Breast epithelium (tissue), 4 donors: ENCODE measurements around the gene ACAP2. TPM values are rescaled to one million over a fixed set of nuclear protein-coding genes. Genes with fewer than 3 reads are reported as not detected.

Experiments
- DNase-seq, 2 donors: peaks; one replicate each; pipeline ENCODE4 v3.0.0-alpha.2; 2019; ENCODE audit warnings: low spot score in 2 of 2
- H3K27ac ChIP-seq, 2 donors: fragments of 200-600 bp; sonication (generic) in 1 of 2; one replicate each; pipeline ENCODE4 v1.5.1; 2016 to 2019; ENCODE audit warnings: mild to moderate bottlenecking in 1 of 2
- H3K27me3 ChIP-seq, 2 donors: fragments of 200-600 bp; sonication (generic) in 1 of 2; one replicate each; pipeline versions ENCODE4 v1.5.1 to v1.6.0; 2017 to 2019; ENCODE audit warnings: control low read depth in 1 of 2, mild to moderate bottlenecking in 1 of 2
- H3K36me3 ChIP-seq: fragments of 200-600 bp; one replicate; pipeline ENCODE4 v1.5.1; 2019
- H3K4me1 ChIP-seq, 2 donors: fragments of 200-600 bp; sonication (generic); one replicate each; pipeline ENCODE4 v1.5.1; 2016 to 2019; ENCODE audit warnings: control low read depth in 1 of 2
- H3K4me3 ChIP-seq, 3 donors: fragments of 200-600 bp; sonication (generic); 1 replicate in 2 of 3; 2 replicates in 1 of 3; pipeline ENCODE4 v1.5.1; 2016 to 2019; ENCODE audit warnings: mild to moderate bottlenecking in 3 of 3, moderate library complexity in 2 of 3
- H3K9me3 ChIP-seq, 2 donors: fragments of 200-600 bp; sonication (generic) in 1 of 2; one replicate each; pipeline ENCODE4 v1.5.1; 2016 to 2019; ENCODE audit warnings: control low read depth in 1 of 2
- CTCF ChIP-seq, 3 donors: fragments of 450-650 bp; IDR thresholded peaks; one replicate each; pipeline ENCODE4 v1.5.1; 2016 to 2017; ENCODE audit warnings: antibody characterized with exemption in 3 of 3, mild to moderate bottlenecking in 3 of 3, moderate library complexity in 3 of 3
- POLR2A ChIP-seq: fragments of 450-650 bp; IDR thresholded peaks from one replicate; pipeline ENCODE4 v1.6.1; 2016; ENCODE audit warnings: antibody characterized with exemption, mild to moderate bottlenecking, moderate library complexity
- POLR2AphosphoS5 ChIP-seq, 3 donors: sonication (generic); formaldehyde crosslinking; IDR thresholded peaks; one replicate each; pipeline ENCODE4 v1.6.1; 2017; ENCODE audit warnings: antibody characterized with exemption in 3 of 3
- intact Hi-C: fragments of 100-400 bp; cut with DNase I; formaldehyde crosslinking; loops from one replicate; pipeline ENCODE4 v1.15.1; 2023; ENCODE audit warnings: low total_unique reads
- total RNA-seq, 3 donors: library from RNA; depleted of rRNA; stranded (reverse); fragments of >200 nt; gene quantifications; one replicate each; pipeline ENCODE4 v1.1.0, GENCODE V29; 2016

ACAP2 gene
- total RNA-seq, 3 donors from 2014 or later: 60.0 to 87.1 (median 63.0) TPM

GRCh38 chr3:195263193-195263924 lies 179.5 kb downstream of the ACAP2 start:
- H3K27ac ChIP-seq: no peak overlapping the region
- no peak for TF ChIP-seq POLR2AphosphoS5 (IDR thresholded peaks at IDR 0.05)
- TF ChIP-seq CTCF (IDR thresholded peaks at IDR 0.05): no peak
- TF ChIP-seq POLR2A: no peak
- no peaks in the 10 kb centered on the region for H3K27me3 ChIP-seq
- intact Hi-C loops: loop anchor here (5.0 kb wide), 1 partner anchor 591 kb away; the partner anchor contains the start of gene LSG1
- H3K36me3 ChIP-seq: no peaks in the 10 kb centered on the region
- H3K9me3 ChIP-seq: no peaks in the 10 kb centered on the region
- DNase-seq: no peak
- peaks cover 0 to 6% of the 10 kb centered on the region in 2 donors for H3K4me1 ChIP-seq
- H3K4me3 ChIP-seq: no peak overlapping the region

GRCh38 chr3:195261925-195262324 lies 180.9 kb downstream of the ACAP2 start:
- peaks cover 0 to 6% of the 10 kb centered on the region in 2 donors for H3K4me1 ChIP-seq
- no peaks in the 10 kb centered on the region for H3K9me3 ChIP-seq
- no peak overlapping the region for H3K4me3 ChIP-seq
- intact Hi-C loops: loop anchor here (5.0 kb wide), 1 partner anchor 590 kb away; the partner anchor contains the start of gene LSG1
- TF ChIP-seq POLR2A (no peak), CTCF (IDR thresholded peaks at IDR 0.05) (no peak), POLR2AphosphoS5 (IDR thresholded peaks at IDR 0.05) (no peak)
- H3K27ac ChIP-seq: no peak overlapping the region
- no peaks in the 10 kb centered on the region for H3K27me3 ChIP-seq
- H3K36me3 ChIP-seq: no peaks in the 10 kb centered on the region
- DNase-seq: no peak

- H3K27ac ChIP-seq: peak overlapping the region; percentile 50 to 98
- H3K27me3 ChIP-seq: no peaks in the 10 kb centered on the region
- no peak for DNase-seq
- H3K4me1 ChIP-seq: peaks cover 0 to 6% of the 10 kb centered on the region in 2 donors
- peak overlapping the region; percentile 54 to 91 (median 68) for H3K4me3 ChIP-seq
- H3K36me3 ChIP-seq: no peaks in the 10 kb centered on the region
- no peak for TF ChIP-seq POLR2A
- TF ChIP-seq CTCF (IDR thresholded peaks at IDR 0.05): no peak
- TF ChIP-seq POLR2AphosphoS5 (IDR thresholded peaks at IDR 0.05): no peak
- no peaks in the 10 kb centered on the region for H3K9me3 ChIP-seq
- intact Hi-C loops: loop anchor here (5.0 kb wide), 1 partner anchor 588 kb away; the partner anchor contains the start of gene LSG1
Observed at GRCh38 chr3:195260280-195260905, 182.4 kb downstream of the ACAP2 start.

DNA sequence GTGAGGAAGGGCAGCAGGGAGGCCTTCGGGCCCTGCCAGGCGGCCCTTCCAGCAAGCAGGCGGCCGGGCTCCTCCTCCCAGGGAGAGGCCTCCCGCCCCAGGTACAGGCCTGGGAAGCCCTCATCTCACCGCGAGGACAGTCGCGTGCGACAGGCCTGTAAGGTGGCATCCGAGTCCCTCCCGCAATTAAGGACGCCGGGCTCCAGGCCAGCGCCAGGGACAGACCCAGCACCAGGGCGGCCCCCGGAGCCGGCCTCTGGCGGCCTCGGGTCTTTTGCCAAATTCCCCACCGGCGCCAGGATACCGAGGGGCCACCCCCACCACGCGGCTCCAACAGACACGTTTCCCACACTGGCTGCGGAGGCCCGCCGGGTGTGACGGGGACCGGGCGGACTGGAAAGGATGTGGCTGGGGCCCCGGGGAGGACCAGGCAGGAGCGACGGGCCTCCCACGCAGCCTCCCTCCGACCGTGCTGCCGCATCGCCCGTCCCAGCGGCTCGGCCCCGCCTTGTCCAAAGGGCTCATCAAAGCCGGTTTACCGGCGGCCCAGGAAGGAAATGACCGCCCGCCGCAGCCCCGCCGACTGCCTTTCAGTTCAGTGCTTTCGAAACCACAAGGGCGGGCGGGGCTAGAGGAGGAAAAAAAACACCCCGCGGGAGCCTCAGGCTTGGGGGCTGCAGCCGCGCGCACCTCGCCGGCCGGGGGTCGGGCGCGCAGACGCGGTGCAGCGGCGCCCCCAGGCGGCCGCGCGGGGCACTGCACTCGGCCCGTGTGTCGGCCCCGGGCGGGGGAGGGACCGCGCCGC lies 183.1 kb downstream of the ACAP2 start:
- Histone ChIP-seq H3K4me1 (peaks cover 0 to 6% of the 10 kb centered on the region in 2 donors), H3K36me3 (no peaks in the 10 kb centered on the region), H3K27ac (peak overlapping the region; percentile 88 to 98), H3K27me3 (no peaks in the 10 kb centered on the region), H3K4me3 (peak overlapping the region; percentile 54 to 91 (median 68)), H3K9me3 (no peaks in the 10 kb centered on the region)
- peak; percentile 79 to 81 for DNase-seq
- intact Hi-C loops: loop anchor here (5.0 kb wide), 1 partner anchor 587 kb away; the partner anchor contains the start of gene LSG1
- no peak for TF ChIP-seq POLR2A
- peak in 2 of 3 donors; percentile 21 to 100 for TF ChIP-seq CTCF (IDR thresholded peaks at IDR 0.05)
- peak in 2 of 3 donors; percentile 52 to 66 for TF ChIP-seq POLR2AphosphoS5 (IDR thresholded peaks at IDR 0.05)
